Amygdala (tissue), 56 donors: Measurements from ENCODE around the gene SP5.
"Not testable (repeated sequence)": the region's sequence is repeated elsewhere in the genome, so short reads cannot be mapped to it uniquely, and the experiment has no call there.

Source experiments
- DNase-seq, 56 donors: peaks; one replicate each; lab custom pipeline; 2025; lab: John Stamatoyannopoulos, UW

SP5 gene

GRCh38 chr2:170736628-170737027 is 21.5 kb downstream of the SP5 start:
- no peak for DNase-seq

- DNase-seq, result no peak
These were observed 22.3 kb downstream of the SP5 start for GRCh38 chr2:170737406-170737805.

- no peak for DNase-seq
These were observed 22.7 kb downstream of the SP5 start for GRCh38 chr2:170737821-170738220.

- no peak for DNase-seq
These were observed 23.9 kb downstream of the SP5 start for GRCh38 chr2:170739048-170739447.

- no peak for DNase-seq
These were observed 24.4 kb downstream of the SP5 start for GRCh38 chr2:170739507-170740046.

- no peak for DNase-seq
These were observed 25.5 kb downstream of the SP5 start for GRCh38 chr2:170740660-170741059.

GRCh38 chr2:170742000-170742399 is 26.9 kb downstream of the SP5 start:
- no peak for DNase-seq

- DNase-seq, result no peak
These were observed 27.9 kb downstream of the SP5 start for GRCh38 chr2:170742896-170743529.

- DNase-seq, result no peak
These were observed 28.5 kb downstream of the SP5 start for GRCh38 chr2:170743530-170744239.

GRCh38 chr2:170744248-170745002 is 29.3 kb downstream of the SP5 start:
- DNase-seq, result no peak

GRCh38 chr2:170745305-170745704 is 30.2 kb downstream of the SP5 start:
- no peak for DNase-seq

- no peak for DNase-seq
These were observed 32.8 kb downstream of the SP5 start for GRCh38 chr2:170747921-170748320.

- DNase-seq, result not testable (repeated sequence)
These were observed 36.4 kb downstream of the SP5 start for GRCh38 chr2:170751555-170751954.

GRCh38 chr2:170761572-170761971 is 46.4 kb downstream of the SP5 start:
- DNase-seq, result no peak

GRCh38 chr2:170762760-170763159 is 47.6 kb downstream of the SP5 start:
- no peak for DNase-seq

GRCh38 chr2:170763232-170763631 is 48.1 kb downstream of the SP5 start:
- DNase-seq, result no peak

- no peak for DNase-seq
These were observed 49.7 kb downstream of the SP5 start for GRCh38 chr2:170764880-170765261.

- no peak for DNase-seq
These were observed 51.6 kb downstream of the SP5 start for GRCh38 chr2:170766693-170767092.
